Endothelial cell of umbilical vein (primary cell): ENCODE data around the gene HECTD4. TPM values are rescaled to one million over a fixed set of nuclear protein-coding genes. Genes with fewer than 3 reads are reported as not detected.

ENCODE experiments used
- BruUV-seq: library from RNA; stranded (reverse); fragments of 400-500 nt; replicated peaks from 2 replicates; lab custom pipeline; 2021; lab: Mats Ljungman, UMichigan
- CTCF ChIA-PET: fragments of 300-600, 350-600 bp; sonication (Branson Sonifier 250); formaldehyde crosslinking; loops from one replicate; lab custom pipeline; 2021; ENCODE audit warnings: antibody characterized with exemption, inconsistent platforms; lab: Charles Lee
- POLR2A ChIA-PET: fragments of 300-600, 350-600 bp; sonication (Branson Sonifier 250); formaldehyde crosslinking; loops from one replicate; lab custom pipeline; 2021; ENCODE audit warnings: antibody characterized with exemption, inconsistent platforms; lab: Charles Lee
- DNase-seq: peaks from one replicate; pipeline ENCODE4 v3.0.0-alpha.2; 2011; ENCODE audit warnings: low read depth, low spot score
- FAIRE-seq: peaks from 2 replicates; lab custom pipeline; 2011; peaks lifted over from hg19 to GRCh38; lab: Jason Lieb, UNC
- H2AFZ ChIP-seq: 2 replicates; pipeline ENCODE4 v1.6.0; 2012; ENCODE audit warnings: low read depth, low read length, control low read depth, inconsistent platforms
- H3K27ac ChIP-seq: 2 replicates; pipeline ENCODE4 v1.5.1; 2011; ENCODE audit warnings: low read depth, mild to moderate bottlenecking, control low read depth, low read length, moderate library complexity; ENCODE audit not compliant: insufficient read depth
- H3K27me3 ChIP-seq, 2 experiments: 2 replicates each; pipeline versions ENCODE4 v1.6.0 to v1.6.1; 2011; ENCODE audit warnings: low read length in 2 of 2, mixed read lengths in 1 of 2; ENCODE audit not compliant: control insufficient read depth in 2 of 2, insufficient read depth in 2 of 2
- H3K36me3 ChIP-seq, 2 experiments: 2 replicates in 1 of 2; 3 replicates in 1 of 2; pipeline ENCODE4 v1.5.1; 2011; ENCODE audit warnings: low read length in 2 of 2, mild to moderate bottlenecking in 1 of 2, moderate library complexity in 1 of 2; ENCODE audit not compliant: control insufficient read depth in 2 of 2, insufficient read depth in 2 of 2; ENCODE audit errors: extremely low read depth in 1 of 2
- H3K4me1 ChIP-seq: 3 replicates; pipeline ENCODE4 v1.5.1; 2011; ENCODE audit warnings: mild to moderate bottlenecking, low read length; ENCODE audit not compliant: control insufficient read depth, insufficient read depth; ENCODE audit errors: extremely low read depth
- H3K4me2 ChIP-seq: 2 replicates; pipeline ENCODE4 v1.6.1; 2011; ENCODE audit warnings: low read length, control low read depth, mixed read lengths; ENCODE audit not compliant: insufficient read depth
- H3K4me3 ChIP-seq, 3 experiments: fragments of 200-600 bp in 1 of 3; sonication (generic), shearing (Covaris generic) in 1 of 3; replicated peaks in 1 of 3; 2 replicates each; pipeline ENCODE4 v1.5.1; 2011 to 2016; ENCODE audit warnings: control low read depth in 3 of 3, low read length in 3 of 3, mild to moderate bottlenecking in 2 of 3, inconsistent platforms in 1 of 3, low read depth in 1 of 3, moderate library complexity in 1 of 3; ENCODE audit not compliant: insufficient read depth in 1 of 3
- H3K79me2 ChIP-seq: 2 replicates; pipeline ENCODE4 v1.6.0; 2012; ENCODE audit warnings: low read length, inconsistent platforms; ENCODE audit not compliant: control insufficient read depth, insufficient read depth
- H3K9ac ChIP-seq: replicated peaks from 2 replicates; pipeline ENCODE3; 2011; ENCODE audit warnings: low read length, control low read depth; ENCODE audit not compliant: insufficient read depth; ENCODE audit errors: extremely low read depth
- H3K9me1 ChIP-seq: replicated peaks from 3 replicates; pipeline ENCODE4 v1.6.0; 2011; ENCODE audit warnings: mild to moderate bottlenecking, low read length; ENCODE audit not compliant: control insufficient read depth, insufficient read depth; ENCODE audit errors: extremely low read depth
- H3K9me3 ChIP-seq: replicated peaks from 2 replicates; pipeline ENCODE4 v1.5.1; 2012; ENCODE audit warnings: low read length, inconsistent platforms; ENCODE audit not compliant: control insufficient read depth, insufficient read depth
- H4K20me1 ChIP-seq: replicated peaks from 2 replicates; pipeline ENCODE3; 2011; ENCODE audit warnings: mild to moderate bottlenecking, low read length; ENCODE audit not compliant: control insufficient read depth, insufficient read depth; ENCODE audit errors: extremely low read depth
- EZH2 ChIP-seq: IDR thresholded peaks from 2 replicates; pipeline ENCODE4 v1.6.1; 2012; ENCODE audit warnings: borderline replicate concordance, low read depth, mild to moderate bottlenecking, moderate library complexity, low read length, inconsistent platforms; ENCODE audit not compliant: severe bottlenecking
- FOS ChIP-seq: IDR thresholded peaks from 2 replicates; pipeline ENCODE4 v1.6.1; 2011; ENCODE audit warnings: mild to moderate bottlenecking, low read length, moderate library complexity, borderline replicate concordance; ENCODE audit not compliant: insufficient read depth
- GATA2 ChIP-seq: IDR thresholded peaks from 2 replicates; pipeline ENCODE4 v1.7.0; 2011; ENCODE audit warnings: low read depth, mild to moderate bottlenecking, moderate library complexity, mixed read lengths, low read length; ENCODE audit not compliant: insufficient read length, insufficient read depth
- JUN ChIP-seq: IDR thresholded peaks from 2 replicates; pipeline ENCODE4 v1.6.1; 2011; ENCODE audit warnings: borderline replicate concordance, low read depth; ENCODE audit not compliant: insufficient read length, insufficient read depth
- MYC ChIP-seq: IDR thresholded peaks from one replicate; pipeline ENCODE4 v1.6.1; 2011; ENCODE audit warnings: mild to moderate bottlenecking, low read depth, low read length
- POLR2A ChIP-seq: IDR thresholded peaks from 2 replicates; pipeline ENCODE4 v1.6.1; 2012; ENCODE audit warnings: low read depth, mild to moderate bottlenecking, control low read depth, low read length
- POLR2AphosphoS5 ChIP-seq: IDR thresholded peaks from 2 replicates; pipeline ENCODE4 v1.6.1; 2012; ENCODE audit warnings: low read depth, mild to moderate bottlenecking, control low read depth, low read length, moderate library complexity; ENCODE audit not compliant: insufficient read depth
- dilution Hi-C: fragments of 300-500 bp; cut with MboI; formaldehyde crosslinking; loops from one replicate; pipeline ENCODE4 v1.15.0; 2019; ENCODE audit warnings: low sequenced_read_pairs; ENCODE audit not compliant: extremely low pct_ligation_motif_present
- intact Hi-C: fragments of 100-400 bp; cut with micrococcal nuclease; formaldehyde crosslinking; loops from one replicate; pipeline ENCODE4 v1.10.0; 2022
- polyA plus RNA-seq, 4 experiments: library from polyadenylated mRNA; depleted of rRNA in 3 of 4; stranded (reverse) in 3 of 4; unstranded in 1 of 4; fragments of >200 nt; gene quantifications; 2 replicates each; pipeline versions ENCODE4 v1.2.1 to v1.2.3, GENCODE V29; 2011 to 2012; ENCODE audit warnings: missing spikeins in 1 of 4
- total RNA-seq: library from RNA; stranded (reverse); gene quantifications from 2 replicates; pipeline ENCODE4 v1.2.3, GENCODE V29; 2021
- TF ChIP-seq, protein P1 (sequence below), 2 donors: IDR thresholded peaks; 1 replicate in 1 of 2; 2 replicates in 1 of 2; pipeline ENCODE4 v1.5.1; 2011; ENCODE audit warnings: low read length in 2 of 2, mild to moderate bottlenecking in 2 of 2, moderate library complexity in 2 of 2, control low read depth in 1 of 2, inconsistent platforms in 1 of 2, low read depth in 1 of 2; ENCODE audit not compliant: insufficient read depth in 1 of 2; ENCODE audit errors: extremely low read depth in 1 of 2
- TF ChIP-seq, protein P2 (sequence below): IDR thresholded peaks from 2 replicates; pipeline ENCODE4 v1.6.1; 2011; ENCODE audit not compliant: insufficient read depth, insufficient read length

HECTD4 gene
- total and polyA plus RNA-seq, 2 donors (not counting 3 experiments of a cell fraction or from before 2014, with no cell fraction given), result 9.7 to 47.7 TPM

DNA sequence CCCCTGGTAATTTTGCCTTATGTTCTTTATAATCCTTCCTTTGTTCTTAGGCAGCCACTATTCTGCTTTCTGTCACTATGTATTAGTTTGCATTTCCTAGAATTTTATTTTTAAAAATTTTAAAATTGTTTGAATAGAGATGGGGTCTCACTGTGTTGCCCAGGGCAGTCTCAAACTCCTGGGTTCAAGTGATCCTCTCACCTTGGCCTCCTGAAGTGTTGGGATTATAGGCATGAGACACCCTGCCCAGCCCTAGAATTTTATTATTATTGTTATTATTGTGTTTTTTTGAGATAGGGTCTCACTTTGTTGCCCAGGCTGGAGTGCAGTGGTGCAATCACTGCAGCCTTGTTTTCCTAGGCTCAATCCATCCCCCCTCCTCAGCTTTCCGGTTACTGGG, 39.1 kb upstream of the HECTD4 start:
- DNase-seq (no peak), FAIRE-seq (no peak)
- TF ChIP-seq FOS (no peak), POLR2AphosphoS5 (no peak), JUN (no peak), POLR2A (no peak), EZH2 (no peak), GATA2 (no peak), MYC (no peak)
- TF ChIP-seq, protein P1, sequence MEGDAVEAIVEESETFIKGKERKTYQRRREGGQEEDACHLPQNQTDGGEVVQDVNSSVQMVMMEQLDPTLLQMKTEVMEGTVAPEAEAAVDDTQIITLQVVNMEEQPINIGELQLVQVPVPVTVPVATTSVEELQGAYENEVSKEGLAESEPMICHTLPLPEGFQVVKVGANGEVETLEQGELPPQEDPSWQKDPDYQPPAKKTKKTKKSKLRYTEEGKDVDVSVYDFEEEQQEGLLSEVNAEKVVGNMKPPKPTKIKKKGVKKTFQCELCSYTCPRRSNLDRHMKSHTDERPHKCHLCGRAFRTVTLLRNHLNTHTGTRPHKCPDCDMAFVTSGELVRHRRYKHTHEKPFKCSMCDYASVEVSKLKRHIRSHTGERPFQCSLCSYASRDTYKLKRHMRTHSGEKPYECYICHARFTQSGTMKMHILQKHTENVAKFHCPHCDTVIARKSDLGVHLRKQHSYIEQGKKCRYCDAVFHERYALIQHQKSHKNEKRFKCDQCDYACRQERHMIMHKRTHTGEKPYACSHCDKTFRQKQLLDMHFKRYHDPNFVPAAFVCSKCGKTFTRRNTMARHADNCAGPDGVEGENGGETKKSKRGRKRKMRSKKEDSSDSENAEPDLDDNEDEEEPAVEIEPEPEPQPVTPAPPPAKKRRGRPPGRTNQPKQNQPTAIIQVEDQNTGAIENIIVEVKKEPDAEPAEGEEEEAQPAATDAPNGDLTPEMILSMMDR (IDR thresholded peaks at IDR 0.05; ENCODE audit: extremely low read depth in 1 of 2, insufficient read depth in 1 of 2, low read depth in 1 of 2, low read length in 2 of 2), result no peak
- TF ChIP-seq, protein P2, sequence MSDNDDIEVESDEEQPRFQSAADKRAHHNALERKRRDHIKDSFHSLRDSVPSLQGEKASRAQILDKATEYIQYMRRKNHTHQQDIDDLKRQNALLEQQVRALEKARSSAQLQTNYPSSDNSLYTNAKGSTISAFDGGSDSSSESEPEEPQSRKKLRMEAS, result no peak
- H3K27ac ChIP-seq, result no peak overlapping the region
- no peak overlapping the region for H3K9ac ChIP-seq
- H3K79me2 ChIP-seq, result peaks cover 73% of the 10 kb centered on the region
- no peaks in the 10 kb centered on the region for H3K27me3 ChIP-seq
- H3K4me2 ChIP-seq, result no peak overlapping the region
- intact Hi-C loops, result no loop called here
- H3K9me1 ChIP-seq, result no peaks in the 10 kb centered on the region
- peaks cover 13% of the 10 kb centered on the region for H4K20me1 ChIP-seq
- ChIA-PET CTCF (no interaction called here), POLR2A (no interaction called here)
- no peak overlapping the region for H3K4me3 ChIP-seq
- no peaks in the 10 kb centered on the region for H3K9me3 ChIP-seq
- H2AFZ ChIP-seq, result no peak overlapping the region
- H3K36me3 ChIP-seq, result no peaks in the 10 kb centered on the region
- no TSS peak for BruUV-seq
- H3K4me1 ChIP-seq, result peaks cover 21% of the 10 kb centered on the region
- dilution Hi-C loops, result no loop called here
